ENCODE data around the gene PABPN1. TPM values are rescaled to one million over a fixed set of nuclear protein-coding genes. Genes with fewer than 3 reads are reported as not detected.

PABPN1 gene
- total RNA-seq, 1 experiment from 2014 or later = 109 TPM

DNA sequence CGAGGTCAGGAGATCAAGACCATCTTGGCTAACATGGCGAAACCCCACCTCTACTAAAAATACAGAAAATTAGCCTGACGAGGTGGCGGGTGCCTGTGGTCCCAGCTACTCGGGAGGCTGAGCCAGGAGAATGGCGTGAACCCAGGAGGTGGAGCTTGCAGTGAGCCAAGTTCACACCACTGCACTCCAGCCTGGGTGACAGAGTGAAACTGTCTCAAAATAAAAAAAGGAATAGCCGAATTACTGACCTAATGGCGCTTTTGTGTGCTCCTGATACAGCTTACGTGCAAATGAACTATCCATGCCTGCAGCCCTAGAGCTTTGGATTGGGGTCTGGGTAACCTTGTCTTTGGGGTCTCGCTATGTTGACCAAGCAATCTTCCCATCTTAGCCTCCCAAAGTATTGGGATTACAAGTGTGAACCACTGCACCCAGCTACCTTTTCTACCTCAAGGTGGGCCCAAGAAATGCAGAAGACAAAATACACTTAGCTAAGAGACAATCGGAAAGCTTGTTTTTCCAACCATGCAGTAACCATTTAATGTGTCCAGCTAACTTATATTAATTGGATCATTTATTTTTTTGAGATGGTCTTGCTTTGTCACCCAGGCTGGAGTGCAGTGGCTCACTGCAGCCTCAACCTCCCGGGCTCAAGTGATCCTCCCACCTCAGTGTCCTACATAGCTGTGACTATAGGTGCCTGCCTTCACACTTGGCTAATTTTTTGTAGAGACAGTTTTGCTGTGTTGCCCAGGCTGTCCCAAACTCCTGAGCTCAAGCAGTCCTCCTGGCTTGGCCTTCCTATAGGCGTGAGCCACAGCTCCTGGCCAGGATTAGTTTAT lies 5.5 kb downstream of the PABPN1 start:
- no peak for DNase-seq (ENCODE audit: low spot score)

DNA sequence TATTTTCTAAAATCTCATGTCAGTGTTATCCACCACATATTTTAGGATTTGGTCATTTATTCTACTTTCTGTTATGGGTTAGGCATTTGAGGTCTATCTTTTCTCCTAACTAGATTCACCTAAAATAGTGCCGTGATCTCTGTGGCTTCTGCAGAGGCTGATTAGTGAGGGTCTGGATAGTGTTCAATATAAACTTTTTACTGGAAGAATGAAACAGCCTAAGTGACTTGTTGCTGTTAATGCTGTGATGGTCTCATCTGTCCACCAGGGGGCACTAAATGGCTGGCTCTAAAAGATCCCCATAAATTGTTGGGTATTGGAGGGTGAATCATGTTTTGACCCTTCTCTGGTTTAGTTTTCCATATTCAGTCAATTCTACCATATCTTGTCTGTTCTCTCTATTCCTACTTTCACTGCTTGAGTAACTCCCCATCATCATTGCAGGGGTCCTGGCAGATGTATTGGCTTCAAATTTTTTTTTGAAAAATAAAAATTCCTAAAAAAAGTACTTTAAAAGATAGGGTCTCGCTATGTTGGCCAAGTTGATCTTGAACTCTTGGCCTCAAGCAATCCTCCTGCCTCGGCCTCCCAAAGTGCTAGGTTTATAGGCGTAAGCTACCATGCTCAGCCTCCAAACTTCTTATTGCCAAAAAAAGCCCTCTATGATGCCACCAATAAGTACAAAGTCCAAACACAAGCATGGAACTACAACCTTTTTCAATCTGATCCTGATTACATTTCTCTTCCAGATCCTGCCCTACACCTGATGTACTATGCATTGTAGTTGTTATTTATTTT lies 6.9 kb downstream of the PABPN1 start:
- DNase-seq (ENCODE audit: low spot score) = peak; percentile 52

DNA sequence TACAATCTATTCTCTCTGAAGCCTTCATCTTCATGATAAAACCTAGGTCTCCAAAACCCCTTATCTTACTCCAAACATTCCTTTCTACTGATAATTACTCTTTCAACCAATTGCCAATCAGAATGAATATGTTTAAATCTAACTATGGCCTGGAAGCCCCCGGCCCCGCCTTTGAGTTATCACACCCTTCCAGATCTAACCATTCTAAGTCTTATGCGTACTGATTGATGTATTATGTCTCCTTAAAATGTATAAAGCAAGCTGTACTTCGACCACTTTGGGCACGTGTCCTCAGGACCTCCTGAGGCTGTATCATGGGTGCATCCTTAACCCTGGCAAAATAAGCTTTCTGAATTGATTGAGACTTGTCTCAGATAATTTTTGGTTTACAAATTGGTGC lies 14.4 kb downstream of the PABPN1 start:
- DNase-seq (ENCODE audit: low spot score) = no peak

DNA sequence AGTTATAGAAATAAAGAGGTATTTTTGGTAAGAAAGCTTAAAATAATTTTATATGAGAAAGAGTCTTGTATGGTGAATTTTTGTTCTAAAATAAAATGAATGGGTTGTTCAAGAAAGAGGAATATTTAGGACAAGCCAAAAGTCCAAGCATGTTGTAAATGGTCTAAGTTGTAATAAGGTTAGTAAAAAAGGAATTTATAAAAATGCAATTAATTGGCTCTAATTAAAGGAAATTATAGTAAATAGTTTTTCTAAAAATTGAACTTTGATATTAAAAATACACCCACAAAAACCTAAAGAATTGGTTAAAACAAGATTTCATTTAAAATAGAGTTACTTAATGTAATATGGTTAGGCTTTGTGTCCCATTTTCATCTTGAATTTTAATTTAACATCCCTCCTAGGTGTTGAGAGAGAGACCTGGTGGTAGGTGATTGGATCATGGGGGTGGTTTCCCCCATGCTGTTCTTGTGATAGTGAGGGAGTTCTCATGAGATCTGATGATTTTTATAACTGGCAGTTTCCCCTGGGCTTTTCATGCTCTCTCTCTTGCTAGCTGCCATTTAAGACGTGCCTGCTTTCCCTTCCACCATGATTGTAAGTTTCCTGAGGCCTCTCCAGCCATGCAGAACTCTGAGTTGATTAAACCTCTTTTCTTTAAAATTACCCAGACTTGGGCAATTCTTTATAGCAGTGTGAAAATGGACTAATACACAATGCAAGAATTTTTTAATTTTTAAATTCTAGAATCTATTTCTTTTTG lies 18.4 kb downstream of the PABPN1 start:
- DNase-seq (ENCODE audit: low spot score) = no peak

DNA sequence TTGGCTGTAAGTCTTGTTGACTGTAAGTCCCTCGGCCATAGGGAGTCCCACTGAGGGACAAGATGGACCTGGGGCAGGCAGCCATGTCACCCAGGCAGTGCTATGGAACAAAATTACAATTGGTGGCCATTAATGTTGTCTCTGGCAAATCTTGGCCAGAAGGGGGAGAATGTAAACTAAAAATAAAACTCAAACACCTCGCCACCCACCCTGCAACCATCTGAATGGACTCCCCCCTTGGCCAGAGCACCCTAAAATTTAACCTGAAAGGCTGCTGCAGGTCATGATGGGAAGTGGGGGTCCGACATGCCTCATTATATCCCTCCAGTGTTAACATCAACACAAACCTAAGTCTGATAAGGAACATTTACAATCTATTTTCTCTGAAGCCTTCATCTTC lies 23.2 kb downstream of the PABPN1 start:
- no peak for DNase-seq (ENCODE audit: low spot score)

DNA sequence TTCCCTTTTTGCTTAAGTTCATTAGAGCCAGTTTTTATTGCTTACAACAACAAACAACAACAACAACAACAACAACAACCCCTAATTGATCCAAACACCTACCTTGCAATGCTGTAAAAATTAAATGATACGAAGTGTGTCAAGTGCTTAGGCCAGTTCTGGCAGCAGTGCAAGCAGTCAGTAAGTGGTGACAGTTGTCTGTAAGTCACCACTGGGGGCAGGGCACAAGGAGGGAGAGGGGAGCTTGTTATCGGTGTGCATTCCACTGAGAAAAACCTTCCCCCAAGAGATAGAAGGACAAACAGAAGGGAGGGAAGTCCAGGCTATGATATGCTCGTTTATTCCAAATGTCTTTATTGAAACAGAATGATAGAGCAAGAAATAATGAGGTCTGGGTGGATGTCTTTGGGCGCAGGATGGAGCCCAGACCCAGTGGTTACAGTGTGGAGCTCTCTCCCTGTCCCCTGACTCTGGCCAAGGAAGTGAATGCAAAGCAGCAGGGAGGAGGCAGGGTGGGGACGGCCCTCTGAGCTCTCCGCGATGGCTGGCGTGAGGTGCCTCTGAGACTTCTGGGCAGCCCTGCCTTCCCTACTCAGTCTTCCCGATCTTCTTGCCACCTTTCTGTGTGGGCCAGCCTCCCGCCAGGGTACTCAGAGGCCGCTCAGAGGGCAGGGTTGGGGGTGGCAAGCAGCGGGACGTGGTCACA lies 24.9 kb downstream of the PABPN1 start:
- no peak for DNase-seq (ENCODE audit: low spot score)

DNA sequence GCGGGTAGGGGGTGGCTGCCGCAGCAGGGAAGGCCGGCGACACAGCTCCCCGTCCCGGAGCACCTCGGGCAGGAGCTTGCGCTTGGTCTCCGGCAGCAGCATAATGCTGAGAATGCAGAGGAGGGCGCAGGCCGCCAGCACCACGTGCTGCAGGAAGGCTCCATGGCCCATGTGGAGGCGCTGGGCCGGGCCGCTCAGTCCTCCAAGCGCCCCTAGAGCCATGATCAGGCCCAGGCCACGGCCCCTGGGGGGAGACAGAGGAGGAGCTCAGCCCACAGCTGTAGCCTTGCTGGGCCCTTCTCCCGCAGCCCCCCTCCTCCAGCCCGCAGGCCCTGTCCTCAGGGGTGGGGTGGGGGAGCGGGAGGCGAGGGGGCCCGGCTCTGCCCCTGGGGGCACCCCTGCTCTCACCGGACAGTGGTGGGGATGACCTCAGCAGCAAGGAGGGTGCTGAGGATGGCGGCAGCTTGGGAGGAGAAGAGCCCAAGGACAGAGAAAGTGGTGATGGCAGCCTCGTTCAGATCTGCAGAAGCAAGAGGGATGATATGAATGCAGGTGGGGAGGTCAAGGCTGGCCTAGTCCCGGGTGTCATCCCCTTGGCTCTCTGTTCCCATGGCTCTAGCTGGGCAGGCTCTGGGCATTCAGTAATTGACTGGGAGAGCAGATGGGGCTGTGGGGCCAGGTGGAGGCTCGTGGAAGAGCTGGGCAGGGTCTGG lies 25.6 kb downstream of the PABPN1 start:
- no peak for DNase-seq (ENCODE audit: low spot score)

DNA sequence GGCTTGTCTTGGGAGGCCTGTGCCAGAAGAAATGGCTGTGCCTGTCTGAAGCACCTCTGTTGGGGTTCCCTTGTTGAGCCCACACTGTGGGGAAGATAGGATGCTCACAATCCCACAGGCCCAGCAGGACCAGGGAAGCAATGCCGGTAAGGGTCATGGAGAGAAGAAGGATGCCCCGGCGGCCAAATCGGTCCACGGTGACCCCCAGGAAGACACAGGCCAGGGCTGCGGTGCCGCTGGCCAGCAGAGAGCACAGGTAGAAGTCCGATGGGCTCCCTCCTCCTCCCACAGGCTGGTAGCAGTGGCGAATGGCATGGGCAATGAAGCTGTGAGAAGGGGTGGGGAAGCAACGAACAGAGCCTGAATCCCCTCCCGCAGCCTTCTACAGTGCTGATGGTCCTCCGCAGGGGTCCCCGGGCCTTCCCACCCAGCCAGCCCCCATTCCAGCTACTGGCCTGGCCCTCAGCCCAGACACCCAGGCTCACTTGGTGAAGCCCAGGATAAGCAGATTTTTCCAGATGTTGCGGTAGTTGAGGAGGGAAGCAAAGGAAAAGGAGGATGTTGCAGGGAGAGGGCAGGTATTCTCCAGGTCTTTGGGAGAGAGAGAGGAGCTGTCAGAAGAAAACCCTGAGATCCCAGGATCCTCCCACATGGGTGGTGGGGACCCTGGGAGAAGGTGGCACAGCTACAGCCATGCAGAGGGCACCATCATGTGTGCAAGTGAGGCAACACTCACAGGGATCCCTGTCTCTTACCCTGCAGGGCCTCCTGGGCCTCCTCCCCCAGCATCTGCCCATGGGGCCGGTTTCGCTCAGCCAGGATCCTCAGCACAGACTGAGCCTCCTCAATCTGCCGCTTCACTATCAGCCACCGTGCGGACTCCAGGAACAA lies 26.4 kb downstream of the PABPN1 start:
- DNase-seq (ENCODE audit: low spot score) = no peak

DNA sequence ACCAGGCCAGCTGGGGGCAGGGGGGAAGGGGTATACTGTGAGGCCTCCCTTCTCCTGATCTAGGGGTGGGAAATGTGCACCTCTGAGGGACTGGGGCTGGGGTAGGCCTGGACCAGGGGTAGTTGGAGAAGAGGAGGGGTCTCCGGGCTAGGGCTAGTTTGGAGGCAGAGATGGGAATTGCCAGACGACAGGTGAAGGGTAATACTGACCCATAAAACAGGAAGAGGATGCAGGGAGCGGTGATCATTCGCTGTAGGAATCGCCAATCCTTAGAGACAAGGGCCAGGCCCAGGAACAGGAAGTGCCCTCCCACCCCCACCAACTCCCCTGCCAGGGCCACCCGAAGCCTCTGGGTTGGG lies 27.0 kb downstream of the PABPN1 start:
- no peak for DNase-seq (ENCODE audit: low spot score)

DNA sequence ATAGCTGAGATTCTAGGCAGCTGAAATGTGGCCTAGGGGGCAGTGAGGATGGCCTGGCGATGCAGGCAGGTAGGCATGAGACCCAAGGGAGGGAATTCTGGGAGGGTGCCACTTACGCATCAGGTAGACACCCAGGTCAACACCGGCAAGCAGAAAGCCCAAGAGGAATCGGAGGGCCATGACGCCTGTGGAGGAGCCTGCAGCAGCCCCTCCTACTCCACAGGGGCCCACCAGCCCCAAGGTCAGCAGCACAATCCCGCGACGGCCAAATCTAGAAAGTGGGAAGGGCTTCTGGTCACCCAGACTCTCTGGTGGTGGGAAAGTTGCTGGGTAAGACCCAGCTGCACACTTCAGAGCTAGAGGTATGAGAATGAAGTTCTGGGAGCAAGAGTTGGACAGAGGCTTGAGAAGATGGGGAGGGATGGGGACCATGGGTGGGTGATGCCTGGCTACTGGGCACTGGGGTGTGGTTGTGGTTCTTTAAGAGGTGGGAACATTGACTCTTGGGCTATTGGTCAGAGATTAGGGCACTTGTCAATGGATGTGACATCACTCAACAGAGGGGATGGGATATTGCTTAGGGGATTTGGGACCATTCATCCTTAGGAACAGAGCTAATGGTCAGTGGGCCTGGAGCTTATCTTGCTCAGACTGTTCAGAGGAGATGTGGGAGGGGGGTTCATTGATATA lies 28.0 kb downstream of the PABPN1 start:
- DNase-seq (ENCODE audit: low spot score) = no peak

DNA sequence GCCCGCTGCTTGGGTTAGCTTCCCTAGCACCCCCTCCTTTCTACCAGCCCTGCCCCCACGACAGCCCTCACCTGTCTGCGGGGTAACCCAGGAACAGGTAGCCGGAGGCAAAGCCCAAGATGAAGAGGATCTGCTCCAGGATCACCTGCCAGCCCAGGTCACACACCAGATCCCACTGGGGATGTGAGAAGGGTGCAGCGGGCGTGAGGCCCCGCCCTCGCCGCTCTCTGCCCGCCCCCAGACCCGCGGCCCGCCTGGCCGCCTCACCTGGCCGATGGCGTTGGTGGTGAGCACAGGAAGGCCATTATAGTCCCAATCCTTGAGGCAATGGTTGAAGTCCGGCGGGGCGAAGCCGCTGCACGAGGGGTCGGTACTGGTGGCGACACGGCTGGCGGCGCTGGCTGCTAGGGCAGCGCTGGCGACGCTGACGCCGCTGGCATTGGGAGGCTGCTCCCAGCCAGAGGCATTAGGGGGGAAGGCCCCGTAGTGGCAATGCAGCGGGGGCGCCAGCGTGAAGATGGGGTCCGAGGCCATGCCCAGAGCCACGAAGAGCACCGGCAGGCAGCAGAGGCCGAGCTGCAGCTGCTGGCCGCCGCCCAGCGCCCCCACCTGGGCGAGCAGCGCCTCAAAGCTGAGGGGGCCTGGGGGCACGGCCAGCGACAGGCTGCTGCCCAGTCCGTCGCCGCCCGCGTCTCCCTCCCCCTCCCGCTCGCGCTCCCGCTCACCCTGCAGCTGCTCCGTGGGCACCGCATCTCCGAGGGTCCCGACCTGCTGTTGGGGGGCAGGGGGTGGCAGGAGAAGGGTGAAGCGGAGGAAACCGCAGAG lies 30.6 kb downstream of the PABPN1 start:
- no peak for DNase-seq (ENCODE audit: low spot score)

DNA sequence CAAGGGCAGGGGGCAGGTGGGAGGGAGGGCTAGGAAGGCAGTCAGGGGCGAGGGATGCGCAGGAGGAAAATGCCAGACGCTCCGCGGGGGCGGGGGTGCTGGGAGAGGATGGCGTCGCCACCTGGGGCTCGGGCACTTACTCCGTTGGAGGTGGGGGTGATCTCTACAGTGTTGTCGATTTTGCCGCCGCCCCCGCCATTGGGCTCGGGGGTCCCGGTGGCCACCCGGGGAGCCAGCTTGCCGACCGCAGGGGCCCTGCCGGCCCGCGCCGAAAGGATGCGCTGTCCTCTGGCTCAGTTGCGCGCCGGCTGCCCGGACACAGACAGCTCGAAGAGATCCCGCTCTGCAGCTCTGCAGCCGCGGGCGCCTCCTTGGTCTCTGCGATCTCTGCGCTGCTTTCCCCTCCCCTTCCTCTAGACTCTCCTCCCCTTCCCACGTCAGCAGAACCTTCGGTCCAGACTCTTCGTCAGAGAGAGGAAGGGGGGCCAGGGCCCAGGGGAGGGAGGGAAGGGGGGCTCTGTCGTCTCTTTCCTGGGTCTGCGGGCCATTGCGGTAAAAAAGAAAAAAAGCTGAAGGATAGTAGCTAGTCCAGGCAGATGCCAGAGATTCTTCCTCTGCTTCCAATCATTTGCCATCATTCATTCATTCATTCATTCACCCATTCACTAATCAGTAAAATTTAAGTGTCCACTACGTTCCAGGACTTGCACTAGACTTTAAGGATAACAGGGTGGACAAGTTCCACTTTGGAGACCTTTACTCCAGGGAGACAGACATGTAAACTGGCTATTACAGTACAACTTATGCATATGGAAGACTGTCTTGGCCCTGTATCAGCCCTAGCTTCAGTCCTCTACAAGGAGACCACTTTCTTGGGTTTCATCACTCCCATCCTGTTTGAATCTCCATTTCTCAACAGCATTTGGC lies 31.5 kb downstream of the PABPN1 start, which contains the start of gene SLC22A17:
TSS of gene SLC22A17 (minus strand) at position 382 of the 927 bp plus-strand sequence.
- peak; percentile 71 for DNase-seq (ENCODE audit: low spot score)

DNA sequence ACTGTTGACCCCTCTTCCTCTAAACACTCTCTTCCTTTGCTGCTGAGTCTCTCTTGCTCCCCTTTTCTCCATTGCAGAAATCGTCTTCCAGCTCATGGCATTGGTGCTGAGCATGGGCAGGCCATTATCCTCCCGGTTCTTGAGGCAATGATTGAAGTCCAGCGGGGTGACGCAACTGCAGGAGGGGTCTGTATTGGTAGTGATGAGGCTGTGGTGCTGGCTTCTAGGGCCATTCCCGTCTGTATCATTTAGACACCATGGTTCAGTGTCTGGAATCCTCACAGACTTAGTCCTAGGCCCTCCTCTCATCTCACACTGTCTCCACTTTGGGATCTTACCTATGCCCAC lies 32.1 kb downstream of the PABPN1 start:
- no peak for DNase-seq (ENCODE audit: low spot score)

DNA sequence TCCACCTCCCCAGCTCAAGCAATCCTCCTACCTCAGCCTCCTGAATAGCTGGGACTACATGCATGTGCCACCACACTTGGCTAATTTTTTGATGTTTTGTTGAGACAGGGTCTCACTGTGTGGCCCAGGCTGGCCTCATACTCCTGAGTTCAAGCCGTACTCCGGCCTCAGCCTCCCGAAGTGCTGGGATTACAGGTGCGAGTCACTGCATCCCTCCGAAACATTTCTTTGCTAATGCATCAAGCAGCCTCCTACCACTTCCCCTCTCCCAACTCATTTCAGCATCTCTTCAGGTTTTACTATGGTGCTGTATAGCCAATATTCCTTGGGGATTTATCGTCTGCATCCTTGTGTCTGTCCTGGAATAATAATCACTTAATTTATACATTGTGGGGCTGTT lies 33.7 kb downstream of the PABPN1 start:
- DNase-seq (ENCODE audit: low spot score) = no peak

DNA sequence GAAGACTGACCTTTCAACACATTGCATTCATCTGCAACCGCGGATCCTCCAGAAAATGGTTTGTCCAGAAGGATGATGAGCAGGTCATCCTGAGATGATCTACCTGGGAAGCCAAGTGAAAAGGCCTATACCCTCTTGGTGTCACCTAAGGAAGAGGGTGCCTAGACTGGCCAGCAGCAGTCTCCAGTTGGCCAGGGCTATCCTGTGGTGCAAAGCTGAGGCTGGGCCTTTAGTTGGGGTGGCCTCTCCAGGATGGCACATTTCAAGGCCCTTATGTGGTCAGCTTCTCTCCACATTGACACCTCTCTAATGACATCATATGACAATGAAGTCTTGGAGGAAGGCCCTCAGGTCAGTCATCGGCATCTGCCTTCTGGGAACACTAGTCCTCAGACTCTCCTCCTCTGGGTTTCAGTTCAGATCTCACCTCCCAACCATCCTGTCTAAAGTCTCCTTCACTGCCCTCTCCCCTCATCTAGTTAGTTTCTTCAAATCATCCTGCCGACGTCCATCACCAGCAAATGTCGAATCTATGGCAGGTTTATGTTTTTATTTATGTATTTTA lies 34.7 kb downstream of the PABPN1 start:
- DNase-seq (ENCODE audit: low spot score) = no peak

DNA sequence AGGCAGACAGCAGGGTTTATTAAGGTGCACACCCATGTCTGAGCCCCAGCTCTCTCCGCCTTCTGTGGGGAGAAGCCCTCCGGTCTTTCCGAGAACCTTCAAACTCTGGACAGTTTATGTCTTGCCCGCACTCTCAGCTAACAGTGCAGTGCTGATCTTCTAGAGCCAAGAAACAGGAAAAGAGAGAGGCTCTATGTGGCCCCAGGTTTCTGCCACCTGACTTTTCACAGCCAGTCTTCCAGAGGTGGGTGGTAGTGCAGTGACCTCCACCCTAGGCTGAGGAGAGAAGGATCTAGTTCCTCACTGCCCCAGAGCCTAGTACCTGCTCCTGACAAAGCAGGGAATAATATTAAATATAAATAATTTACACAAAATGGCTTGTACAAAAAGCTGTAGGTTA lies 35.4 kb downstream of the PABPN1 start:
- DNase-seq (ENCODE audit: low spot score) = no peak

DNA sequence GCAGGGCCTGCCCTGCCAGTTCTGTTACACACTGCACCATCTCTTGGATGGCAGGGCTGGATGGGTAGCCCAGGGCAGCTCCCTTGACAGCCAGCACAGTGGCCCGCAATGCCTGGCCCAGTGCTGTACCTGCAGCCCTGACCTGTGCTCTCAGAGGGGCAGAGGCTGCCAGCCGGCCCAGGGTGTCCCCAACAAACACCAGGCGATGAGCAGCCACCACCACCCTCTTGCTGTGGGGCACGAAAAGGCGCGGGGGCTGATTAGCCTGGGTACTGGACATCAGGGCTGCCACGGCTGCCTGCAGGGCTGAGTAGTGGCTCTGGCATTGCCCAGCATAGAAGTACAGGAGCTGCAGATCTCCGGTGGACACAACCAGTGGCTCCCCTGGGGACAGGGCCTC lies 36.0 kb downstream of the PABPN1 start:
- DNase-seq (ENCODE audit: low spot score) = no peak

All from H4 (cell line).